ENCODE results near the gene ASZ1.

DNA sequence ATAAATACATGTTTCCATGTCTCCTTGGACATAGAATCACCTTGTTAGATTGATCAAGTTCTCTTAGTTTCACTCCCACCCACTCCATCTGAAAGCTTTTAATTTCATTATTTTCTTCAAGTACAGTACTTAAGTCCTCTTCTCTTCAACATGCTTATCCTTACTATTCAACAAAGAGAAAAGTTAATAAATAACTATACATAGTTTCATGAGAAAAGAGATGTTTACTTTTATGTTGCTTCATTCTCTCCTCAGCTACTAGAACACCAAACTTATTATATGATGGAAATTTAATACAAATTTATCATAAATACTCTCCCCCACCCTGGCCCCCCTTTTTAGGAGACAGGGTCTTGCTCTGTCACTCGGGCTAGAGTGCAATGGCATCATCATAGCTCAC lies 33.5 kb downstream of the ASZ1 start:
- TF ChIP-seq, protein P1, sequence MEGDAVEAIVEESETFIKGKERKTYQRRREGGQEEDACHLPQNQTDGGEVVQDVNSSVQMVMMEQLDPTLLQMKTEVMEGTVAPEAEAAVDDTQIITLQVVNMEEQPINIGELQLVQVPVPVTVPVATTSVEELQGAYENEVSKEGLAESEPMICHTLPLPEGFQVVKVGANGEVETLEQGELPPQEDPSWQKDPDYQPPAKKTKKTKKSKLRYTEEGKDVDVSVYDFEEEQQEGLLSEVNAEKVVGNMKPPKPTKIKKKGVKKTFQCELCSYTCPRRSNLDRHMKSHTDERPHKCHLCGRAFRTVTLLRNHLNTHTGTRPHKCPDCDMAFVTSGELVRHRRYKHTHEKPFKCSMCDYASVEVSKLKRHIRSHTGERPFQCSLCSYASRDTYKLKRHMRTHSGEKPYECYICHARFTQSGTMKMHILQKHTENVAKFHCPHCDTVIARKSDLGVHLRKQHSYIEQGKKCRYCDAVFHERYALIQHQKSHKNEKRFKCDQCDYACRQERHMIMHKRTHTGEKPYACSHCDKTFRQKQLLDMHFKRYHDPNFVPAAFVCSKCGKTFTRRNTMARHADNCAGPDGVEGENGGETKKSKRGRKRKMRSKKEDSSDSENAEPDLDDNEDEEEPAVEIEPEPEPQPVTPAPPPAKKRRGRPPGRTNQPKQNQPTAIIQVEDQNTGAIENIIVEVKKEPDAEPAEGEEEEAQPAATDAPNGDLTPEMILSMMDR (IDR thresholded peaks at IDR 0.05) = no peak
- TF ChIP-seq POLR2A (IDR thresholded peaks at IDR 0.05) = no peak
- TF ChIP-seq EP300 (IDR thresholded peaks at IDR 0.05) = no peak
